ENCODE measurements around the gene ST14.

Gene ST14

DNA sequence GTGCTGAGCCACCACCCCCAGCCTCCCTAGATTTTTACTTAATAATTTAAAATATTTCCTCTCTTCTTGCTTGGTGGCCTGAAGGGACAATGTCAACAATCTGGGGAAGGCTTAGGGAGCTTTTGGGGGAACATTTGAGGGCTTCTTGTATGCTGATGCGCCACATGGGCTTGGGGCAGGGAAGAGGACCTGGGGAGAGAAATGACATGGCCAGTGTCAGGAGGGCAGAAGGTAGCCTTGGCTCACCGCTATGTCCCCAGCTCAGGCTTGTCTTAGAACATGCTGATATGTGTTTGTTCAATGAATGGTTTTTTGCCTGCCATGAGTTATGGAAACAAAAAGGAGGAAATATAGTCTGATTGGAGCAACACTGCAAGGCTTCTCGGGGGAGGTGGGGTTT, 51.6 kb downstream of the ST14 start:
- Mint-ChIP-seq H3K36me3 (ENCODE audit: low read depth) (no peaks in the 10 kb centered on the region), H3K9me3 (no peaks in the 10 kb centered on the region), H3K4me3 (no peak overlapping the region), H3K27ac (no peak overlapping the region), H3K4me1 (ENCODE audit: low read depth) (no peaks in the 10 kb centered on the region), H3K27me3 (peaks cover 3% of the 10 kb centered on the region)
- DNase-seq, result peak; percentile 8

DNA sequence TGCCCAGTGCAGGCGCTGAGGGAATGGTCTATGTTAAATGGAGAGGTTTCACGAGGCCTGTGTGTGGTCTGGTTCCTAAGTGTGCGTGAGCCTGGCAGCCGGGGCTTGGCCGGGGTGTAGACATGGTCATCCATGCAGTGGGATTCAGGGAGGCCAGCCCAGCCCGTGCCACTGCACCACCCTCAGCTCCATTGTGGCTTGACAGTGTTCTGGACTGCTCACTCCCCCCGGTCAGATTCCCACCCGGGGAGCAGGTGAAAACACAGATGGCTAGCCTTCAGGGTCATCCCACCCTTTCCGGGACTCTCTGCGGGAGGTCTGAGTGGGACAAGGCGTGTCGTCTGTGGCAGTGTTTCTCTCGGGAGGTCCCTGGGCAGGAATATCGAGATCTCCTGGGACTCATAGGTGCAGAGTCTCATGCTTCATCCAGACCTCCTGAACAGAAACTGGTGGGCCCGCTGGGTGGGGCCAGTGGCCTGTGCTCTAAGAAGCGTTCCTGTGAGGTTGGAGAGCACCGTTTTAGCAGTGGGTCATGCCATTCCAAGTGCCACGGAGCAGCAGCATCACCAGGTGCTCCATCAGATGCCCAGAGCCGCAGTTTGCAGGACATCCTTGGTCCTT, 52.3 kb downstream of the ST14 start:
- no peaks in the 10 kb centered on the region for H3K9me3 Mint-ChIP-seq
- no peaks in the 10 kb centered on the region for H3K36me3 Mint-ChIP-seq (ENCODE audit: low read depth)
- H3K27ac Mint-ChIP-seq, result no peak overlapping the region
- H3K27me3 Mint-ChIP-seq, result peaks cover 3% of the 10 kb centered on the region
- H3K4me3 Mint-ChIP-seq, result no peak overlapping the region
- H3K4me1 Mint-ChIP-seq (ENCODE audit: low read depth), result no peaks in the 10 kb centered on the region
- peak; percentile 22 for DNase-seq

DNA sequence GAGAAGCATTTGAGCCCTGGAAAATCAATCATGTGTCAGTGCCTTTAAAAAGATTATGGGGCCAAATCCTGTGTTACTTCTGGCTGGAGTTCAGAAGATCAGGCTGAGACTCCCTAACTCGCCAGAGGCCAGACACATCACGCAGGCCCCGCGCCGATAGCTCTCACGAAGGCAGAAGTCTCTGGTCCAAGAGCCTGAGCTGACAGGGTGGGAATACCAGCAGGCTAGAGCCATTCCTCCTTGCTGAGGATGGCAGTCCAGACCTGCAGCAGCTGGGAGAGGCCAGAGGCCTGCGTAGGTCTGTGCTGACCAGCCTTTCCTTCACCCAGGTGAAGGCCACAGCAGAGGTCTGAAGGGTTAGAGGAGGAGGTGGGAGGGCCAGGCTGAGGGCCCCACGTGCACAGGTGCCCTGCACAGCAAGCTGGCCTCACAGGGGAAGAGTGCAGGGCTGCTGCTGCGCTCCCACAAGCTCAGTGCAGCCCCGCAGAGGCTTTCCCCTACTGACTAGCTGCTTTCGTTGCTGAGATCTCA, 52.9 kb downstream of the ST14 start:
- H3K36me3 Mint-ChIP-seq (ENCODE audit: low read depth), result no peaks in the 10 kb centered on the region
- DNase-seq, result peak; percentile 31
- no peak overlapping the region for H3K4me3 Mint-ChIP-seq

DNA sequence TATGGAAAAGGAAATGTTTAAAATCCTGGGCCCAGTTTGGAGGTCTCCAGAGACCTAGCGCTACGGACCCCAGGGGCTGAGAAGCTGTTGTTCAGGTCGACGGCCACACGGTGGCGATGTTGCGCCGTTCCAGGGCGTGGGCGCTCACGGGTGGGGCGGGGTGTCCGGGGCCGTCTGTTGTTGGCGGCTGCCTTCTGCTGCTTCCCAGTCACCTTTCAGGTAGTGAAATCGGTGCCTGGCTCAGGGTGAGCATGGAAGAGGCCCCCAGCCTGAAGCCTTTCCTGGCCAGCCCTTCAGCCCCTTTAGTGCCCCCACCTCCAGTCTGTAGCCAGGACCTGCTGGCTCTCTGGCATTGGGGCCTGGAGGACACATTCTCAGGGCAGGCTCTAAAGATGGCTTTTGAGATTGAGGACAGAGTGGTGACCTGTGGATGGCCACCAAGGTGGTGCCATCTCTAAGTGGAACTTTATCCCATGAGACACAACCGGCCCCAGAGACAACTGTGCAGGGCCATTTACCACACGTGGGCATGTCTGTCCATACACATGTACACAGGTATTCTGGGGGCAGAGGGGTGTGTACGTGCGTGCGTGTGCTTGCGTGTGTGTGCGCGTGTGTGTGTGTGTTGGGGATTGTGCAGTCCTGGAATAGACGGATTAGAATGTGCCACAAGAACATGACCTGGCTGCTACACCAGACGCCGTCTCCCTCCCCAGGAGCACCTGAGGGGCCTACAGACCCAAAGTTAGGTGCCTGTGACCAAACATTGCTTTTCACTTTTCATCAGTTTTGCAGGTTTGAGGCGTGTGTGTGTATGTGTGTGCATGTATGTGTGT, 53.8 kb downstream of the ST14 start:
- Mint-ChIP-seq H3K27me3 (peaks cover 3% of the 10 kb centered on the region), H3K36me3 (ENCODE audit: low read depth) (no peaks in the 10 kb centered on the region), H3K4me1 (ENCODE audit: low read depth) (no peaks in the 10 kb centered on the region), H3K4me3 (no peak overlapping the region), H3K27ac (no peak overlapping the region), H3K9me3 (no peaks in the 10 kb centered on the region)
- peak; percentile 85 for DNase-seq

More for the DNA sequence above, 52.9 kb downstream of the ST14 start:
- no peak overlapping the region for H3K27ac Mint-ChIP-seq
- H3K27me3 Mint-ChIP-seq, result peaks cover 3% of the 10 kb centered on the region
- no peaks in the 10 kb centered on the region for H3K4me1 Mint-ChIP-seq (ENCODE audit: low read depth)
- H3K9me3 Mint-ChIP-seq, result no peaks in the 10 kb centered on the region

DNA sequence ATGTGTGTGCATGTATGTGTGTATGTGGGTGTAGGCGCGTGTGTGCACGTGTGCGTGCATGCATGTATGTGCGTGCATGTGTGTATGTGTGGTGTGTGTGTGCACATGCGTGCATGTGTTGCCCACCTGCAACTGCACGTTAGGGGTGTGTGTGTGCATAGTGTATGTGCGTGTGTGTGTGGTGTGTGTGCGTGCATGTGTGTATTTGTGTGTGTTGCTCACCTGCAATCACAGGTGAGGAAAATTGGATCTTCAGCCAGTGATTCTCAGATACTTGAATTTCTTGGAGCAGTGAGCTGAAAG, 54.3 kb downstream of the ST14 start:
- Mint-ChIP-seq H3K27me3 (peaks cover 3% of the 10 kb centered on the region), H3K4me1 (ENCODE audit: low read depth) (no peaks in the 10 kb centered on the region), H3K4me3 (no peak overlapping the region), H3K36me3 (ENCODE audit: low read depth) (no peaks in the 10 kb centered on the region), H3K27ac (no peak overlapping the region), H3K9me3 (no peaks in the 10 kb centered on the region)
- no peak for DNase-seq

DNA sequence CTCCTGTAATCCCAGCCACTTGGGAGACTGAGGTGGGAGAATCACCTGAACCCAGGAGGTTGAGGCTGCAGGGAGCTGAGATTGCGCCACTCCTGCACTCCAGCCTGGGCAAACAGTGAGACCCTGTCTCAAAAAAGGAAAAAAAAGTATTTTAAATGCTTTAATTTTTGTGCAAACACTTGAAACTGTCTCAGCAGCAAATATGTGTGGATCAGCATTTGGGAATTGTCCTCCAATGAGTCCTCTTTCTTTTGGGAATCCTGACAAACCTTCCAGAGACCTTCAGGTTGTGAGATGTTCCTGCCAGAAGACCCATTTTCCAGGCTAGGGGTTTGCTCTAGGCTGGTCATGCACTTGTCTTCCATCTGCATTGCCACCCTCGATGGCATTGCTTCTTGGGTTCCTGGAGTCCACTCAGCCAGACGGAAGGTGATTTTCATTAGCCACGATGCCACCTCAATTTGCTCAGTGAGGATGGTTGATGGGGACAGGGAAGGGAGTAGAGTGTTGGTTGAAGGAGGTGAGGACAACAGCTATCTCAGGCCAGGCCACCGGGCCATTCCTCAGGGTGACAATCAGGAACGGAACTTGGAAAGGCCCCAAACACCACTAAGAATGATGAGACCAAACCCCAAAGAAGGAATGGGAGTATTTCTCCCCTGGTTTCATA, 55.4 kb downstream of the ST14 start:
- H3K27me3 Mint-ChIP-seq, result peaks cover 3% of the 10 kb centered on the region
- no peaks in the 10 kb centered on the region for H3K9me3 Mint-ChIP-seq
- no peaks in the 10 kb centered on the region for H3K4me1 Mint-ChIP-seq (ENCODE audit: low read depth)
- H3K36me3 Mint-ChIP-seq (ENCODE audit: low read depth), result no peaks in the 10 kb centered on the region
- no peak for DNase-seq
- no peak overlapping the region for H3K4me3 Mint-ChIP-seq
- H3K27ac Mint-ChIP-seq, result no peak overlapping the region

DNA sequence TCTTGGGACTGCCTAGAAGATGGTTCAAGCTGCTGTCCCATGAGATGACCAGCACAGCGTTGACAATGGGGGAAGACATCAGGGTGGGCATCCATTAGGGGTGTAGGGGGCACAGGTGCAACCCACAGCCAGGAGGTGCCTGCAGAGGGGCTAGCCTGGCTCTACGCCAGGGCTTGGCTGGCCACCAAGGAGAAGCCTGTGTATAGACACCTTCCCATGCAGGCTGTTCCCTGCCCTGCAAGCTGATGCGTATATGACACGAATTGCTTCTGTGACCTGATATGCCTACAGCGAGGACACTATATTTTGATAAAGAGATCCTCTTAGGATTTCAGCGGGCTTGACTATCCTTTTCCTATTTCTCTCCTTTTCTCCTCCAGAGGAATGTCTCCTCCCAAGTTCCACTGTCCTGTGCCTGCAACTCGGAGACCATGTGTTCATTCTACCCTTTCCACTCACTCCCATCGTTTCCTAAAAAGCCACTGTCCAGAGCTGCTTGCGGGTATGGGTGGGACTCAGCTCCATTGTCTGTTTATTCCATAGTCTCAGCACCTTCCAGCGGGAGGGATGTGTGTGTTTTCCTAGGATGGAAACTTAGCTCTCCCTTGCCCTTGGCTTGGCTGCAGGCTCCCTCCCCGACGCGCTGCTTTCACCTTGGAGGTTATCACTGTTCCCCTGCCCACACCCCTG, 56.1 kb downstream of the ST14 start:
- Mint-ChIP-seq H3K36me3 (ENCODE audit: low read depth) (no peaks in the 10 kb centered on the region), H3K27me3 (peaks cover 3% of the 10 kb centered on the region), H3K4me3 (no peak overlapping the region), H3K9me3 (no peaks in the 10 kb centered on the region), H3K27ac (no peak overlapping the region), H3K4me1 (ENCODE audit: low read depth) (no peaks in the 10 kb centered on the region)
- DNase-seq, result no peak

DNA sequence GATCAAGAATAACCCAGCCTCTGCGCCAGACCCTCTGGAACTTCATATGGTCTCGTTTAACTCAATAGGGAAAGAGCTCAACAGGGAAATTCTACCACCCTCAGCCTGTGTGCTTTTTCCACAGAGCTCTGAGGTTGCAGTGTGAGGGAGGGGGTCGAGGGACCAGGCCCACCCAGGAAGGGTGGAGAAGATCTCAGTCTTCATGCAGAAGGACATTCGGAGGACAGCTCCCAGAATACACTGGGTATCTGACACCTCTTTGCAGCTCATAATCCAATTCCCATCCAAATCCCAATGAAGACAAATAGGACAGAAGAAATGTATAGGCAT, 56.6 kb downstream of the ST14 start:
- H3K4me1 Mint-ChIP-seq (ENCODE audit: low read depth), result no peaks in the 10 kb centered on the region
- H3K27me3 Mint-ChIP-seq, result peaks cover 3% of the 10 kb centered on the region
- H3K9me3 Mint-ChIP-seq, result no peaks in the 10 kb centered on the region
- no peak overlapping the region for H3K4me3 Mint-ChIP-seq
- H3K36me3 Mint-ChIP-seq (ENCODE audit: low read depth), result no peaks in the 10 kb centered on the region
- DNase-seq, result no peak
- no peak overlapping the region for H3K27ac Mint-ChIP-seq

DNA sequence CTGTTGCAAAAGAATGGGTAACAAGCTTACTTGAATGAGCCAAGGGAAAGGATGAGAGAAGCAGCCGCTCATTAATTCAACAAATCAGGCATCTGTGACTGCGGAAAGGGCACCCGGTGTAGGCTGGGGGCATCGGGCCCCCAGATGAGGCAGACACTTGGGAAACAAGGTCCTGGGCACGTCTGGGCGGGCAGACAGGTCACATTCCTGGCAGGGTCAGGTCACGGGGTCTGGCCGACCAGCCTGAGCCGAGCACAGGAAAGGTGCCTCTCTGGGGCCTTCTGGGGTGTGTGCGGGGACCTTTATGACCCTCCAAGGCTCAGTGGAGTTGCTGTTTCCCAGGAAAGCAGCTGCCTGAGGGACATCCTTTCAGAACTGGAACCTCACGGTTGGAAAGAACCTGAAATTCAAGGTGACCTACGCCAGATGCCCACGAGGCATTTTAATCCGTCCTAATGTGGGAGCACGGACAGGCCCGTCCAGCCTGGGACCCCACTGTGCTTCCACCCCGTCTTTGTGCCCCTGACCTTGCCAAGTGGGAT, 57.1 kb downstream of the ST14 start:
- Mint-ChIP-seq H3K27ac (no peak overlapping the region), H3K4me1 (ENCODE audit: low read depth) (no peaks in the 10 kb centered on the region), H3K36me3 (ENCODE audit: low read depth) (no peaks in the 10 kb centered on the region), H3K27me3 (peaks cover 3% of the 10 kb centered on the region), H3K9me3 (no peaks in the 10 kb centered on the region), H3K4me3 (no peak overlapping the region)
- no peak for DNase-seq

DNA sequence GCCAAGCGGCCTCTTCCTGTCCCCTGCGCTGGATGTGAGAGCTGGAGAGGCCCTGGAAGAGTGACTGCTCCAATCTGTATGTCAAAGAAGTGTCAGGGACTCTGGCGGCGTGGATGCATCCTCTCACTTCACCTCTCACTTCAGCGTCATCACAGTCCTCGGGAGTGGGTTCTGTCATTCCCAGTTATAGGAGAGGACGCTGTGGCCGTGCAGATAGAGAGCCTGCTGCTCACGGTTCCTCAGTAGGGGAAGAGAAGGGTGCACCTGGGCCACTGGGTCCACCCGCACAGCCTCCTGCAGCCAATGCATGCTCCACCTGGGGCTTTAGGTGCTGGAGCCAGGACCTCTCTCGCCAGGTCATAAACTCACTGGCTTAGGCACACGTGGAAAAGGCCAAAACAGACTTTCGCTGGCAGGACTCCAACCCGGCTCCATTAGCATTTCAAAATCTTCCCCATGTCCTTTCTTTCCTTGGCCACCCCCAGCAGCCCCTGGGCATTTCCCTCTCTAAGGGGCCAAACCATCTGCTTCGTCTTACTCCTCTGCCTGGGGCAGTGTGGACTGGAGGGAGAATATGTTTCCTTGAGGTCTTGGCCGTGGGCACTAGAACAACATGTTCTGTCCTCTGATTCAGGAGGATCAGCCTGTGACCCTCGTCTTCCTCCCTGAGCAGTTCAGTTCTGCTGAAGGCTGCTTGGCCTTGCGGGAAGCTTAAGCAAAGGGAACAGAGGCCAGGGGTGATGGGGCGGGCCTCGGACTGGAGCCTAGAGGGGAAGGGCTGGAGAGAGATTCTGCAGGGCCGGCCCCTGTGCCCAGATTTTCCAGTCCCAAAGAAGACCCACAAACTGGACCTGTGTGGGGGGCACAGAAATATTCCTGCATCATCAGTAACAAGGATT, 57.8 kb downstream of the ST14 start:
- Mint-ChIP-seq H3K36me3 (ENCODE audit: low read depth) (no peaks in the 10 kb centered on the region), H3K27ac (no peak overlapping the region), H3K4me3 (no peak overlapping the region), H3K4me1 (ENCODE audit: low read depth) (no peaks in the 10 kb centered on the region), H3K27me3 (peaks cover 3% of the 10 kb centered on the region), H3K9me3 (no peaks in the 10 kb centered on the region)
- DNase-seq, result no peak

DNA sequence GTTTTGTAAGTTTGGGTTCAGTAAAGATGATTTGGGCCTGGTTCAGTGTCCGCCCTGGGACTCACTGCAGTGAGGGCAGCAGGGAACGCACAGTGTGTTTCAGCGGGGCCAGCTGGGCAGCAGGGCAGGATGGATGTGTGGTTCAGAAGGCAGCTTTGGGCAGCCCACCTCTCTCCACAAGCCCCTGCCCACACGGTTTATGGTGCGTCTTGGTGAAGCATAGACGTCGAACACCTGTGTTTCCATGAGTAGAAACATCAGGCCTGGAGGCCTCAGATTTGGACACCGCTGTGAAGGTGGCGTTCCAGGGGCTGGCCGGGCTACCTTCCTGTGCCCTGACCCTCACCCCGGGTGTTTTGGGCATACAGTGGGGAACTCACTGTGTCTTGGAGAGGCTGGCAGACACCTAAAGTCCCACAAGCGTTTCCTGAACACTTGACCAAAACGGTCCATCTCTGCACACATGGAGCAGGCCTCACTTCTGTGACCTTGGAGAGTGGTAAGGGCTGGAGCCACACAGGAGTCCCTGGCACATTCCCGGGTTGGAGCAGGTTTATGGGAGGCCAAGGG, 59.0 kb downstream of the ST14 start:
- Mint-ChIP-seq H3K4me3 (no peak overlapping the region), H3K36me3 (ENCODE audit: low read depth) (no peaks in the 10 kb centered on the region), H3K9me3 (no peaks in the 10 kb centered on the region), H3K27me3 (peaks cover 3% of the 10 kb centered on the region), H3K27ac (no peak overlapping the region), H3K4me1 (ENCODE audit: low read depth) (peaks cover 10% of the 10 kb centered on the region)
- DNase-seq, result no peak

DNA sequence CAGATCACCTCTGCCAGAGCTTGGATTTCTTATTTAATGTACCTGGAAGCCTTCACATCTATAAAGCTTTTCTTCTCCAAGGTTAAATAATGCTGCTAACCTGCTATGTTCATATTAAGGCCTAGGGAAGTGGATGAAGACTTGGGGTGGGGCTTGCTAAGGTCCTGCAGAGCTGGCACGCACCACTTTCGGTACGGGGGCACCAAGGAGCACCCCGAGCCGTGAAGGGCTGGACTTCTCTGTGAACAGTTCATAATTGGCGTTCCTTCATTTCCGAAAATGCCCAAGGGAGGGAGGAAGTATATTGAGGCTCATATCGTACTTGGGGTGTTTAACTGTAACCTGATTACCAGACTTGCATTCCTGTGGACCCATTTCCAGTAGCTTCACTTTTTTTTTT, 59.6 kb downstream of the ST14 start:
- H3K4me1 Mint-ChIP-seq (ENCODE audit: low read depth), result peaks cover 14% of the 10 kb centered on the region
- no peaks in the 10 kb centered on the region for H3K9me3 Mint-ChIP-seq
- H3K27ac Mint-ChIP-seq, result no peak overlapping the region
- no peak overlapping the region for H3K4me3 Mint-ChIP-seq
- DNase-seq, result no peak
- H3K36me3 Mint-ChIP-seq (ENCODE audit: low read depth), result no peaks in the 10 kb centered on the region
- peaks cover 3% of the 10 kb centered on the region for H3K27me3 Mint-ChIP-seq

DNA sequence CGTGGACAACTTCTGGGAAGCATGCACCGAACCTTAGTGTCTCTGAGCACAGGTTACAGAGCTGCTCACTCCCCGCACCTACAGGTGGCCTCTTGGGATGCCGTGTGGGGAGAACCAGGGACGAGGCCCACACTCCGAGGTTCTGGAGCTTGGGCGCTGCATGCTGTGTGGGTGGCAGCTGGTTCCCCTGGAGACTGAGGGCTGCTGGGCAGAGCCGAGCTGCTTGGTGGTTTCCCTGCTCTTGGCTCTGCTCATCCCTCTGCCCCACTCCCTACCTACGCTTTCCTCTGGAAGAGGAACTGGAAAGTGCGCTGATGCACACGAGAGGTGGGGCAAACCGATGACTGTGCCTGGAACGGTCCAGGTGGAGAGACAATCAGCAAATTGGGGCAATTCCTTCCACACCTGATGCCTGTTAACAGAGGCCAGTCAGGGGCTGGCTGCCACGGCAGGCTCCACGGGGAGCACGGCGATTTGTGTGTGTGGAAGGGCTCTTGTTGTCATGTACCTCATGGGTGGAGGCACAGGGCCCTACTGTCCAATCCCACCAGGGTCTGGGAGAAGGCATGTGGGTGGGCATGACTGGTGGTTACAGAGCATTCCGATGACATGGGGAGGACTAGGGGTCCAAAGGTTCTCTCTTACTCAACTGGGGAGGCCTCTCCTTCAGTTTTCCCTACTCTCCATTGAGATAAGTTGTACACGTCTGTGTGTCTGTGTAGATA, 60.9 kb downstream of the ST14 start:
- Mint-ChIP-seq H3K36me3 (ENCODE audit: low read depth) (no peaks in the 10 kb centered on the region), H3K4me3 (no peak overlapping the region), H3K4me1 (ENCODE audit: low read depth) (peaks cover 14% of the 10 kb centered on the region), H3K27ac (no peak overlapping the region), H3K9me3 (no peaks in the 10 kb centered on the region), H3K27me3 (no peaks in the 10 kb centered on the region)
- DNase-seq, result no peak
